ENCODE results near the gene TMEM132D.

Gene TMEM132D

DNA sequence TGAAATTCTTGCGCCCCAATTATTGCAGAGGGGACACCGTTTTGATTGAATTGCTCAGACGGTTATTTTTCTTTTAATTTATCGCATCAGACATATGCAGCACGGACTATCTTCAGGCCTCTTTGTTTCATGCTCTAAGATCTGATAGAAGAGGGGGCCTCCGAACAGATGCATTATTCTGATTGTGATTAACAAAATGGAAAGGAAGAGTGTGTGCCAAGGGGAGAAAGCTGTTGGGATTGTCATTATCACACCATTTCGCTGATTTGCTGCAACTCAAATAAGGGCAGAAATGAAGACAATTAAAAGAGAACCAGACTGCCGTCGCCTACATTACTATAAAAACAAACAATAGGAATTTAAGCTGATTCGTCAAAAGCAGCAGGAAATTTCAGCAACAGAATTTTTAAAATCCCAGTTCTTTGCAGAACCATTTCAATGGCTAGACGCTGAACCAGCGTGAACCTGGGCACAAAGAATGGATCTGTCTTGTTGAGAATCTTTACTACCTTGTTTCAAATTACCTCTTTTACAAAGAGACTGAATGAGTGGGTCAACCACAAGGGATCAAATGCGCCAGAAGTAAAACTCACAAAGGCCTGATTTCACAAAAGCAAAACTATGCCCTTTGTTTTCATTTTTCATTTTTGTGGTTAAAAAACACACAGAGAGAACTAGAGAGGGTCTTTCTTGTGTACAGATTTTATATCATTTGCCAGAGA is 30.6 kb downstream of the TMEM132D start:
- POLR2A ChIA-PET = no interaction called here
- Histone ChIP-seq H3K4me1 (ENCODE audit: control insufficient read depth, insufficient read depth, low read length) (no peaks in the 10 kb centered on the region), H3K36me3 (ENCODE audit: control insufficient read depth in 2 of 2, insufficient read depth in 1 of 2, low read length in 2 of 2) (no peaks in the 10 kb centered on the region), H3K9me3 (ENCODE audit: control insufficient read depth, insufficient read depth, low read depth, low read length) (no peaks in the 10 kb centered on the region), H3K27ac (ENCODE audit: extremely low read depth, low read depth, low read length) (no peak overlapping the region), H3K4me3 (ENCODE audit: low read depth, low read length) (no peak overlapping the region)
- CTCF ChIA-PET = no interaction called here
- TF ChIP-seq ZNF138 (tag by site-specific recombination; IDR thresholded peaks at IDR 0.05; ENCODE audit: borderline replicate concordance) (no peak), ZSCAN16 (tag by site-specific recombination; IDR thresholded peaks at IDR 0.05) (no peak), GLI4 (tag by site-specific recombination; IDR thresholded peaks at IDR 0.05) (no peak), KLF8 (tag by site-specific recombination; IDR thresholded peaks at IDR 0.05) (no peak), ZNF292 (tag by site-specific recombination; IDR thresholded peaks at IDR 0.05; ENCODE audit: borderline replicate concordance, low read depth) (no peak), ZNF473 (tag by site-specific recombination; IDR thresholded peaks at IDR 0.05) (no peak), ZNF157 (tag by site-specific recombination; IDR thresholded peaks at IDR 0.05) (no peak), ZNF37A (tag by site-specific recombination; IDR thresholded peaks at IDR 0.05) (no peak)
- TF ChIP-seq, protein P1, sequence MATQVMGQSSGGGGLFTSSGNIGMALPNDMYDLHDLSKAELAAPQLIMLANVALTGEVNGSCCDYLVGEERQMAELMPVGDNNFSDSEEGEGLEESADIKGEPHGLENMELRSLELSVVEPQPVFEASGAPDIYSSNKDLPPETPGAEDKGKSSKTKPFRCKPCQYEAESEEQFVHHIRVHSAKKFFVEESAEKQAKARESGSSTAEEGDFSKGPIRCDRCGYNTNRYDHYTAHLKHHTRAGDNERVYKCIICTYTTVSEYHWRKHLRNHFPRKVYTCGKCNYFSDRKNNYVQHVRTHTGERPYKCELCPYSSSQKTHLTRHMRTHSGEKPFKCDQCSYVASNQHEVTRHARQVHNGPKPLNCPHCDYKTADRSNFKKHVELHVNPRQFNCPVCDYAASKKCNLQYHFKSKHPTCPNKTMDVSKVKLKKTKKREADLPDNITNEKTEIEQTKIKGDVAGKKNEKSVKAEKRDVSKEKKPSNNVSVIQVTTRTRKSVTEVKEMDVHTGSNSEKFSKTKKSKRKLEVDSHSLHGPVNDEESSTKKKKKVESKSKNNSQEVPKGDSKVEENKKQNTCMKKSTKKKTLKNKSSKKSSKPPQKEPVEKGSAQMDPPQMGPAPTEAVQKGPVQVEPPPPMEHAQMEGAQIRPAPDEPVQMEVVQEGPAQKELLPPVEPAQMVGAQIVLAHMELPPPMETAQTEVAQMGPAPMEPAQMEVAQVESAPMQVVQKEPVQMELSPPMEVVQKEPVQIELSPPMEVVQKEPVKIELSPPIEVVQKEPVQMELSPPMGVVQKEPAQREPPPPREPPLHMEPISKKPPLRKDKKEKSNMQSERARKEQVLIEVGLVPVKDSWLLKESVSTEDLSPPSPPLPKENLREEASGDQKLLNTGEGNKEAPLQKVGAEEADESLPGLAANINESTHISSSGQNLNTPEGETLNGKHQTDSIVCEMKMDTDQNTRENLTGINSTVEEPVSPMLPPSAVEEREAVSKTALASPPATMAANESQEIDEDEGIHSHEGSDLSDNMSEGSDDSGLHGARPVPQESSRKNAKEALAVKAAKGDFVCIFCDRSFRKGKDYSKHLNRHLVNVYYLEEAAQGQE (tag by site-specific recombination; IDR thresholded peaks at IDR 0.05) = no peak

DNA sequence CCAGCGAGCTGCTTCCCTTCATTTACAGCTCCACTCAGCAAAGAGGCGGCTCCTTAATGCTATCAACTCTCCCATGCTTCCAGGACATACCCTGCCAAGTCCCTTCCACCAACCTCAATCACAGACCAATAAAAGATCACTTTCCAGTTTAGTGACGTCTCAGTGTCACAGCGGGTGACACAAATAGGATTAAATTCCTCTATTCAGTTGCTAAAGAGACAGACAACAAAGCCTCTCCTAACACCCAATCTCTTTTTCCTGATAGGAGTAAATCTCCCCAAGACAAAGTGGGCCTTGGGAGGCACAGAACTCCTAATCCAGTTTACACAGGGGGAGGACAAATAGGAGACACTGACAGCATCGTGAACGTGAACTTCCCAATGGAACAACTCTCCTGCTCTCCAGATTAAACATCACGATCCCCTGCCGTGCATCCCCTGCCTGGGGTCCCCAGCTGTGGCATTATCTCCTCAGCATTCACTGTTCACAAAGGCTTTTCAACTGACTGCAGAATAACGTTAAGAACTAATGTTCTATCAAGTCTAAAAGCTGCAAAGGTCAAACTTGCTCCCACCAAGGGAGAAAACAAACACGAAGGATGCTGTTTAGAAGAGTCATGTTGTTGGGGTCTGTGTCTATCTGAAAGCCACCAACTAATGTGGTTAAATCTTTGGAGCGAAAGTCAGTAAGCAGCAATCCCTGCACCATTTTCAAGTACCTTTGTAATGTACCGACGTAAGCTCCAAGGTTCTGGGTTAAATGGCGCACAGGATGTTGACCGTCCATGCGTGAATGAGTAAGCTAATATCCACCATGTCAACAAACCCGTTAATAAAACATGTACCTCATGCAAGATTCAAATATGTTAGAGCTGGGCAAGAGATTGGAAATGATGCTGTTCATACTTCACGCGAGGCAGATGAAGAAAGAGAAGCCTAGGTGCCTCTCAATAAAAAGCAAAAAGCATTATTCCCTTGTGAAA is 31.5 kb downstream of the TMEM132D start:
- Histone ChIP-seq H3K4me1 (ENCODE audit: control insufficient read depth, insufficient read depth, low read length) (no peaks in the 10 kb centered on the region), H3K27ac (ENCODE audit: extremely low read depth, low read depth, low read length) (no peak overlapping the region), H3K36me3 (ENCODE audit: control insufficient read depth in 2 of 2, insufficient read depth in 1 of 2, low read length in 2 of 2) (no peaks in the 10 kb centered on the region), H3K9me3 (ENCODE audit: control insufficient read depth, insufficient read depth, low read depth, low read length) (no peaks in the 10 kb centered on the region), H3K4me3 (ENCODE audit: low read depth, low read length) (no peak overlapping the region)
- ChIA-PET POLR2A (no interaction called here), CTCF (no interaction called here)
- TF ChIP-seq ZNF785 (tag by site-specific recombination; IDR thresholded peaks at IDR 0.05) = no peak
- TF ChIP-seq ZNF248 (tag by site-specific recombination; IDR thresholded peaks at IDR 0.05) = no peak
- TF ChIP-seq, protein P2, sequence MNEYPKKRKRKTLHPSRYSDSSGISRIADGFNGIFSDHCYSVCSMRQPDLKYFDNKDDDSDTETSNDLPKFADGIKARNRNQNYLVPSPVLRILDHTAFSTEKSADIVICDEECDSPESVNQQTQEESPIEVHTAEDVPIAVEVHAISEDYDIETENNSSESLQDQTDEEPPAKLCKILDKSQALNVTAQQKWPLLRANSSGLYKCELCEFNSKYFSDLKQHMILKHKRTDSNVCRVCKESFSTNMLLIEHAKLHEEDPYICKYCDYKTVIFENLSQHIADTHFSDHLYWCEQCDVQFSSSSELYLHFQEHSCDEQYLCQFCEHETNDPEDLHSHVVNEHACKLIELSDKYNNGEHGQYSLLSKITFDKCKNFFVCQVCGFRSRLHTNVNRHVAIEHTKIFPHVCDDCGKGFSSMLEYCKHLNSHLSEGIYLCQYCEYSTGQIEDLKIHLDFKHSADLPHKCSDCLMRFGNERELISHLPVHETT (tag by site-specific recombination; IDR thresholded peaks at IDR 0.05) = no peak
- no peak for TF ChIP-seq ZNF585B (tag by site-specific recombination; IDR thresholded peaks at IDR 0.05)
- no peak for TF ChIP-seq ZNF600 (tag by site-specific recombination; IDR thresholded peaks at IDR 0.05)
- TF ChIP-seq ZSCAN30 (tag by site-specific recombination; IDR thresholded peaks at IDR 0.05) = no peak
- TF ChIP-seq, protein P3, sequence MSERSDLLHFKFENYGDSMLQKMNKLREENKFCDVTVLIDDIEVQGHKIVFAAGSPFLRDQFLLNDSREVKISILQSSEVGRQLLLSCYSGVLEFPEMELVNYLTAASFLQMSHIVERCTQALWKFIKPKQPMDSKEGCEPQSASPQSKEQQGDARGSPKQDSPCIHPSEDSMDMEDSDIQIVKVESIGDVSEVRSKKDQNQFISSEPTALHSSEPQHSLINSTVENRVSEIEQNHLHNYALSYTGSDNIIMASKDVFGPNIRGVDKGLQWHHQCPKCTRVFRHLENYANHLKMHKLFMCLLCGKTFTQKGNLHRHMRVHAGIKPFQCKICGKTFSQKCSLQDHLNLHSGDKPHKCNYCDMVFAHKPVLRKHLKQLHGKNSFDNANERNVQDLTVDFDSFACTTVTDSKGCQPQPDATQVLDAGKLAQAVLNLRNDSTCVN (tag by site-specific recombination; optimal IDR thresholded peaks at IDR 0.05) = no peak
- no peak for TF ChIP-seq ZXDB (tag by site-specific recombination; IDR thresholded peaks at IDR 0.05)
- TF ChIP-seq ZNF404 (tag by site-specific recombination; IDR thresholded peaks at IDR 0.05) = no peak
- no peak for TF ChIP-seq ZBTB7A (tag by site-specific recombination; IDR thresholded peaks at IDR 0.05; ENCODE audit: low read depth)
- no peak for TF ChIP-seq ZBTB17 (tag by site-specific recombination; IDR thresholded peaks at IDR 0.05)
- TF ChIP-seq ZBTB48 (tag by site-specific recombination; IDR thresholded peaks at IDR 0.05) = no peak
- TF ChIP-seq PBX3 (CRISPR knock-in tag; IDR thresholded peaks at IDR 0.05) = no peak
- TF ChIP-seq ZBTB21 (tag by site-specific recombination; IDR thresholded peaks at IDR 0.05) = no peak
- TF ChIP-seq ZBTB8A (tag by site-specific recombination; IDR thresholded peaks at IDR 0.05) = no peak
- TF ChIP-seq, protein P4, sequence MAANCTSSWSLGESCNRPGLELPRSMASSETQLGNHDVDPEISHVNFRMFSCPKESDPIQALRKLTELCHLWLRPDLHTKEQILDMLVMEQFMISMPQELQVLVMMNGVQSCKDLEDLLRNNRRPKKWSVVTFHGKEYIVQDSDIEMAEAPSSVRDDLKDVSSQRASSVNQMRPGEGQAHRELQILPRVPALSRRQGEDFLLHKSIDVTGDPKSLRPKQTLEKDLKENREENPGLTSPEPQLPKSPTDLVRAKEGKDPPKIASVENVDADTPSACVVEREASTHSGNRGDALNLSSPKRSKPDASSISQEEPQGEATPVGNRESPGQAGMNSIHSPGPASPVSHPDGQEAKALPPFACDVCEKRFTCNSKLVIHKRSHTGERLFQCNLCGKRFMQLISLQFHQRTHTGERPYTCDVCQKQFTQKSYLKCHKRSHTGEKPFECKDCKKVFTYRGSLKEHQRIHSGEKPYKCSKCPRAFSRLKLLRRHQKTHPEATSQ (tag by site-specific recombination; IDR thresholded peaks at IDR 0.05) = no peak
- no peak for TF ChIP-seq SCRT2 (tag by site-specific recombination; IDR thresholded peaks at IDR 0.05)

All from HEK293 (cell line).